Activated T-cell treated with anti-CD3 and anti-CD28 coated beads, Interleukin-2, amount 50 U/mL, for 4 hours (primary cell): ENCODE data around the gene ACADSB. TPM values are rescaled to one million over a fixed set of nuclear protein-coding genes. Genes with fewer than 3 reads are reported as not detected.
A peak's percentile ranks its signal among the peaks of the same experiment; 100 is the strongest.

Experiments used
- ATAC-seq, 2 donors: fragments of 200-7000 bp; cut with Tn5 transposase; one replicate each; pipeline ENCODE4 v1.10.0; 2021
- DNase-seq: peaks from one replicate; pipeline ENCODE4 v3.0.0-alpha.2; 2020
- H3K27me3 Mint-ChIP-seq: one replicate; pipeline ENCODE4 v1.8.0; 2021; ENCODE audit warnings: low read depth, mixed read lengths
- H3K36me3 Mint-ChIP-seq: one replicate; pipeline ENCODE4 v1.8.0; 2022; ENCODE audit warnings: mixed read lengths; ENCODE audit not compliant: insufficient read depth
- H3K4me1 Mint-ChIP-seq: one replicate; pipeline ENCODE4 v1.8.0; 2021; ENCODE audit warnings: low read depth, mixed read lengths
- H3K4me3 Mint-ChIP-seq: one replicate; pipeline ENCODE4 v1.8.0; 2021; ENCODE audit warnings: mild to moderate bottlenecking, moderate library complexity, mixed read lengths
- H3K9me3 Mint-ChIP-seq: one replicate; pipeline ENCODE4 v1.8.0; 2021; ENCODE audit warnings: mixed read lengths
- total RNA-seq, 3 donors: library from RNA; stranded (reverse); gene quantifications; one replicate each; pipeline ENCODE4 v1.2.1, GENCODE V29; 2021

Gene ACADSB
- total RNA-seq, 3 donors from 2014 or later: 21.8 to 25.9 (median 22.9) TPM

DNA sequence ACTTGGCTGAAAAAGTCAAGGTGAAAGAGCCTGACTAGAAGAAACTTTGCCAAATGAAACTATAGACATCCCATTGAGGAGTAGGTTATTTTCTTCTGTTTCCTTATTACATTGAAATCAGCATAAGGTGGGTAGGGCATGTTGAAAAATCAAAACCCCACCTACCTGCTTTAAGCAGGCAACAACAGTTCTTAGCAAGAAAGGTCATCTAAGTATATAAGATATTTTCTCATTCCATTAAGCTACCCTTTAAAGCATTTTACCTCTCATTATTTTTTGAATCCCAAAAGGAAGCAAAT lies 30.8 kb downstream of the ACADSB start:
- H3K4me3 Mint-ChIP-seq: no peak overlapping the region
- no peaks in the 10 kb centered on the region for H3K9me3 Mint-ChIP-seq
- ATAC-seq (no peak), DNase-seq (no peak)
- peaks cover 21% of the 10 kb centered on the region for H3K36me3 Mint-ChIP-seq
- no peaks in the 10 kb centered on the region for H3K27me3 Mint-ChIP-seq
- H3K4me1 Mint-ChIP-seq: peaks cover 3% of the 10 kb centered on the region

DNA sequence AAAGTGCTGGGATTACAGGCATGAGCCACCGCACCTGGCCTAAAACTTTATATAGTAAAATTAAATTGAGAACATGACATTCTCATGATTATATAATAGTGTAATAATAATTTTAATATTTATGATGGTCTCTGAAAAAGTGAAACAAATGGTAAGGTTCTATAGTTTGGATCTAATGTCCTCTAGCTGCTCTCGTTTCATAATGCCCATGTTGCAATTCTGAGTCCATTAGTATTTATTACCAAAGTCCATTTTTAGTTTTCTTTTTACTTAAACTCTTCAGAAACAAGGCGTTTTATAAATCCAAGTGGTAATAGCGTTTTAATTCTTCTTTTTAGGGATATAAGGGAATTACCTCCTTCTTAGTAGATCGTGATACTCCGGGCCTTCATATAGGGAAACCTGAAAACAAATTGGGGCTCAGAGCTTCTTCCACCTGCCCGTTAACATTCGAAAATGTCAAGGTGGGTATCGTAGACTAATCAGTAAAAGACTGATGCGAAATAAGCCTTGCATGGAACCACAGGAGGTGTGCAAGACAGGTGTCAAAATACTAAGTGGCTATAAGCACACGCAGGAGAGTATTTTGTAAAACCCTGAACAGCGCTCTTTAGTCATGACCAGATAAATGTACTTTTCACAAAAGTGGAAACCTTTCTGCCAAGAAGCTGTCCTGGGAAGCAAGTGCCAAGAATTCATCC lies 34.1 kb downstream of the ACADSB start:
- Mint-ChIP-seq H3K4me1 (peaks cover 3% of the 10 kb centered on the region), H3K9me3 (no peaks in the 10 kb centered on the region), H3K36me3 (peaks cover 18% of the 10 kb centered on the region), H3K27me3 (no peaks in the 10 kb centered on the region), H3K4me3 (no peak overlapping the region)
- DNase-seq: no peak
- no peak for ATAC-seq

DNA sequence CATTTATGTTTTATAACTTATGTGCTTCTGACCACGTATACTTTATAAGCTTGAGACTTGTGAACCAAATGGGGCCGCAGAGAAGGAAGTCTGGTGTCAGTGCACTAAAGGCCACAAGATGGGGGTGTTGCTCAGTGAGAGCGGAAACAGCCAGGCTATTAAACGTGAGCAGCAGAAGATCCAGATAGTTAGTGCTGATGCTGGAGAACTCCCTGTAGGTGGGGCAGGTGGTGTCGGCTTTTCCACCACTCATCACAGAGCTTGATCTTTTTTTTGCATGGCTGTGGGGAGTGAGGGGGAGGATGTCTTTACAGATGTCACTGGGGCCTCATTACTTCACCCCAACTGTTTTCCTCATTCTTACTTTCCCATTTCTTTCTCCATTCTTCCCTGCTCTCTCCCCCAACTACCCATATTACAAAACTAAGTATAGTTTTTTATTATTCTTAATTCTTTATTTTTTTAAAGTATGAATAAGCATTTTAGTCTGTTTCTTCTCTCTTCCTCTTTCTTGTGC lies 34.7 kb downstream of the ACADSB start:
- peak in 1 of 2 donors; percentile 54 for ATAC-seq
- no peak overlapping the region for H3K4me3 Mint-ChIP-seq
- DNase-seq: peak; percentile 24

DNA sequence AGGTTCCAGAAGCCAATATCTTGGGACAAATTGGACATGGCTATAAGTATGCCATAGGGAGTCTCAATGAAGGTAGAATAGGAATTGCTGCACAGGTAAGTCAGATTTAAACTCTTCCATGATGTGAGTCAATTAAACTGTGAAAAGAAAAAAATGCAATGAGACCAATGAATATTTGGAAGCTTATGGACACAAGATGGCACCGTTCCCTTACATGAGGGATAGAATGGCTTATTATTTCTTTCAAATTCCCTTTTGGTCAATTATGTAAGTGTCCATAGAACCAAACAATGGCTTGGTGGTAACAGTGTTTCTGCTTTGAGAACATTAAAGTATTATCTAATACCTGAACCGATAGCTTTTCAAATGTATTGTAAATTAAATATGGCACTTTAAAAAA lies 35.6 kb downstream of the ACADSB start:
- peaks cover under 1% of the 10 kb centered on the region for H3K4me1 Mint-ChIP-seq
- no peaks in the 10 kb centered on the region for H3K27me3 Mint-ChIP-seq
- no peak for DNase-seq
- ATAC-seq: no peak
- H3K36me3 Mint-ChIP-seq: peaks cover 25% of the 10 kb centered on the region
- no peak overlapping the region for H3K4me3 Mint-ChIP-seq
- H3K9me3 Mint-ChIP-seq: no peaks in the 10 kb centered on the region

More for the DNA sequence above, 34.7 kb downstream of the ACADSB start:
- H3K27me3 Mint-ChIP-seq: no peaks in the 10 kb centered on the region
- peaks cover 3% of the 10 kb centered on the region for H3K4me1 Mint-ChIP-seq
- peaks cover 24% of the 10 kb centered on the region for H3K36me3 Mint-ChIP-seq
- H3K9me3 Mint-ChIP-seq: no peaks in the 10 kb centered on the region

DNA sequence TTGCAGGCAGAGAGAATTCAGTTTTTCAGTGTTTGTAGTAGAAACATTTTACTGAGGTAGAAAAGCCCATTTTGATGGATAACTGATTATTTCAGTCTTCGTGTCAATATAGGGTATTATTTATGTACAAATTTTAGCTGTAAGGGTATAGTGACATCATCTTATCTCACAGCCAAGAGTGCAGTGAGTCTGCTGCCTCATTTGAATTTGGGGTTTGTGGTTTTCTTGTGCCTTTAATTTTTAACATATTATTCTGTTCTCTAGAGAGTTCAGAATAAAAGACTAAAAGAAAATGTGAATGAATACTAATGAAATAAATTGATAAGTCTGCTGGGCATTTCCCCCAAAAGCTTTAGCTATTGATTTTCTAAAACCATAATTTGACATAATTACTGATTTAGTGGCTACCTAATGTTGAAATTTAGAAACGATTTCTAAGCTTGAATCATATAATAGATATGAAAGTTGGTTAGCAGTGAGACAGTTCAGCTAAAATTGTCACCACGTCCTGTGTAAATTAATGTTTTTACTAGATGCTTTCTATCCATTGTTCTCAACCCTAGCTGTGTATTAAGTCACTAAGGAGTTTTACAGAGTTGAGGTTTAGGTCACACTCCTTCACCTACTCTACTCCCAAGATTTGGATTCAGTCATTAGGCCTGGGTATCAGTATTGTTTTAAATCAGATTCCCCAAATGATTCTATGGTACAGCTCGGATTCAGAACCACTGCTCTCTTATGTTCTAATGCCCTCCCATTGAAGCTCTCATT lies 37.3 kb downstream of the ACADSB start:
- H3K4me1 Mint-ChIP-seq: no peaks in the 10 kb centered on the region
- DNase-seq (no peak), ATAC-seq (no peak)
- H3K4me3 Mint-ChIP-seq: no peak overlapping the region
- no peaks in the 10 kb centered on the region for H3K9me3 Mint-ChIP-seq
- no peaks in the 10 kb centered on the region for H3K27me3 Mint-ChIP-seq
- H3K36me3 Mint-ChIP-seq: peaks cover 32% of the 10 kb centered on the region

DNA sequence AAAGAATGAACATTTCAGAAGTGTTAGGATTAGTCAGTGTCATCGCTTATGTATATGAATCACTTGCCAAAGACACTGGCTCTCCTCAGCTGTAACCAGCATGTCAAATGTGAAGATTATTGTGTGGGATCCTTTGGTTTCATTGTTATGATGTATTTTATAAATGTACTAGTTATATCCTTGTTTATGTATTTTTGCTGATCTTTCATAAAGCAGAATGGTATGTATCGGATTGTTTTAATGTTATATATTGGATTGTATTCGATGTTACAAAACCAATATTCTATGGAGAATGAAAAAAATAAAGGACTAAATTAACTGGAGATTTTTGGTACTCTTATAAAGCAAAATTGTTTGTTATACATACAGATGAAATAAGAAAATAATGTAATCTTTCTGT lies 49.2 kb downstream of the ACADSB start:
- DNase-seq (no peak), ATAC-seq (no peak)
- Mint-ChIP-seq H3K36me3 (peaks cover 23% of the 10 kb centered on the region), H3K4me1 (no peaks in the 10 kb centered on the region), H3K4me3 (no peak overlapping the region), H3K27me3 (peaks cover 1% of the 10 kb centered on the region), H3K9me3 (no peaks in the 10 kb centered on the region)

DNA sequence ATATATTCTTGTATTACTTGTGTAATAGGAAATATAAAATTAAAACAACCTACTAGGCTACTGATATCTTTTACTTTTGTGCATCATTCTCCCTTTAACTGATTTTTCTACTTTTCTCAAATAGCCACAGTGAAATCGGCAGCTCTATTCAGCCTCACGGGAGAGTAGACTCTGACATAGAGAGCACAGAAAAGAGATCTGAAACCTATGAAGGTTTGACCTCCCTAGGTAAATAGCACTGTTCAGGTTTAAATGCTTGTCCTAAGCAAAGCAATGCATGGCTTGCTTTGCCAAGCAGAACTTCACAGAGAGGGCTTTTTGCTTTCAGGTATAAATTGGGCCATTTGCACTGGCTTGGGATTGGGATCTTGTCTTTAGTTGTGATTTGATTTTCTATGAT lies 53.1 kb downstream of the ACADSB start:
- Mint-ChIP-seq H3K4me1 (no peaks in the 10 kb centered on the region), H3K27me3 (peaks cover 8% of the 10 kb centered on the region), H3K9me3 (no peaks in the 10 kb centered on the region), H3K36me3 (no peaks in the 10 kb centered on the region), H3K4me3 (no peak overlapping the region)
- ATAC-seq: no peak
- DNase-seq: no peak

DNA sequence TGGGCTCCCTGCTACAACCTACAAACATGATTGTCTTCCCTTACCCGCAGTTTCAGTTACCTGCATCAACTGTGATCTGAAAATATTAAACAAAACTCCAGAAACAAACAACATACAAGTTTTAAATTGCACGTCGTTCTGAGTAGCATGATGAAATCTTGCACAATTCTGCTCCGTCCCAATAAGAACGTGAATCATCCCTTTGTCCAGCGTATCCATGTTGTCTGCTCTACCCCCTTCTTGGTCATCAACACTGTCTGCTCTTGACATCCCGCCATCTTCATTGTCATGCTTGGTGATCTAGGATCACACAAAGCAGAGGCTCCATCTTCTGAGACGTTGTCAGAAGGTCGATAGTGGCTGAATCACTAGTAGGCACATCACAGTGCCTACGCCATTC lies 53.9 kb downstream of the ACADSB start:
- Mint-ChIP-seq H3K4me3 (no peak overlapping the region), H3K27me3 (peaks cover 8% of the 10 kb centered on the region), H3K4me1 (no peaks in the 10 kb centered on the region), H3K9me3 (no peaks in the 10 kb centered on the region), H3K36me3 (no peaks in the 10 kb centered on the region)
- no peak for DNase-seq
- ATAC-seq: no peak

DNA sequence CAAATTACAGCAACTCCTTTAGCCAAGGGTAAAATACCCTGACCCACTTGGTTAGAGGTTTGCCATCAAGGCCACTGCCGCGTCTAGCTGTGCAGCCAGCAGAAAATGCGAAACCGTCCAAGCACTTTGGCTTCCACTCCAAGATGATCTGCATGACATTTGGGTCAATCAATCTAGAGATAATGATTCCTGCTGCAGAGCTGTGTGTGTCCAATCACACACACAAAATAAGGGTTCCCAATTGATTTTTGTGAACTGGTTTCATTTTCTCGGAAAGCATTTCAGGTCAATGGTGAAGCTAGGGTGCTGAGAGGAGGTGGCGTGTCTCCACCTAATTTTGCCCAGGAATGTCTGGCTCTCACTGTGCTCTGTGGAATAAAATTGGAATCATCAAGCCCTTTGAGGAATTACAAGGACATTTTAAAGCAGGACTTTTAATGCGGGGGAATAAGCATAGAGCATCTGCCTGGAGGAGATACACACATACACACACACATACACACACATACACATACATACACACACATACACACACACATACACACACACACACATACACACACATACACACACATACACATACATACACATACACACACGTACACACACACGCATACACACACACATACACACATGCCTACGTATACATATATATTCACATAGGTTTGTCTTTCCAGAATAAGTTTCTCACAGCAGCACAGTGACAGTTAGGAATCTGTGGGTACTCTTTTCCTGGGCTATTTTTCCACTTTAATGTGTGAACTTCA lies 59.5 kb downstream of the ACADSB start:
- Mint-ChIP-seq H3K9me3 (no peaks in the 10 kb centered on the region), H3K4me1 (no peaks in the 10 kb centered on the region), H3K4me3 (no peak overlapping the region), H3K36me3 (no peaks in the 10 kb centered on the region), H3K27me3 (peaks cover 14% of the 10 kb centered on the region)
- ATAC-seq: no peak
- DNase-seq: no peak

DNA sequence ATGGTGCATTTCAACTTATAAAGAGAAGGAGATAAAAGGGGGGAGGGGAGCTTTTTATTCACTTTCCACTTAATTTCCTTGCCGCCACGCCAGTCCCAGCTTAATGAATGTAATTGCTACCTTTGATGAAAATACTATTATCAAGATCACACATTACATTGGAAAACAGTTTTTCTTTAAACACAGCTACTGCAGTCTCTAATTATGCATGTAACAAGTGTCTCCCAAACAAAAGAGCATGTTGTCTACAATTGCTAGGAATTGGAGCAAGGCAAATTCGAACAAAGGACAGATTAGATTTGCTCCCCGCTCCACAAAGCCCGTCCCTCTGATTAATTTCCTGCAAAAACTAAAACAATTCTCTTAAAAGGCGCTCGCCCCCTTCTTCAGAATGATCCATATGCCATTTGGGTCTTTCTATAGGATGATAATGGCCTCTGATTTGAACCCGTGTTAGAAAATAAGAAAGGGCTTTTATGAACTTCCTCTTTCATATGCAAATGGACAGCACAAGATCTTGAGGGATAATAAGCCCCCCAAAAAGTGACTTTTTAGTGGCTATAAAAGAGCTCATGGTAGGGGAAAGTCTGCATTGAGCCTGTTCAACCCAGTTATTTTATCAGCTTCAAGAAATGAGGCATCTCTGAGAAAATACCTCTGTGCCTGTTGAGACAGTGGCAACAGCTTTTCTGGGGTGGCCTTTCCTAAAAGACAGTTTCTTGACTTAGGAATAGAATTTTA lies 60.6 kb downstream of the ACADSB start:
- DNase-seq (no peak), ATAC-seq (no peak)
- Mint-ChIP-seq H3K27me3 (peaks cover 17% of the 10 kb centered on the region), H3K36me3 (no peaks in the 10 kb centered on the region), H3K4me3 (no peak overlapping the region), H3K9me3 (no peaks in the 10 kb centered on the region), H3K4me1 (no peaks in the 10 kb centered on the region)

DNA sequence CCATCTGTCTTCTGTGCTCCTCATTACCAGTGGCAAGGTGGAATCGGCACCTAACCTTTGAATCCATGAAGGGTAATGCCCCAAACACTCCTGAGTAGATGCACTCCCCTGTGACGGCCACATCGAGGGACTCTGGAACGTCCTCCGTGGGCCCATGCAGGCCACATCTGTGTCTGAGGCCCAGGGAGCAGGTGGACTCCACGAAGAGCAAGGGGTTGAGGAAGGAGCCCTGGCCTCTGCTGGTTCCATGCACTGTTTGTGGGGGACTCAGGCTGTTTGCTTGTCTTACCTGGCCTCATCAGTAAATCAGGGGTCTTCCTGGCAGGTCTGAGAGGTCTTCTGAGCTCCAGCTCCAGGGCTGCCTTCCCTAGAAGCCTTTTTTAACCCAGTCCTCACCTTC lies 64.4 kb downstream of the ACADSB start:
- no peaks in the 10 kb centered on the region for H3K9me3 Mint-ChIP-seq
- no peaks in the 10 kb centered on the region for H3K36me3 Mint-ChIP-seq
- no peaks in the 10 kb centered on the region for H3K4me1 Mint-ChIP-seq
- no peak overlapping the region for H3K4me3 Mint-ChIP-seq
- no peak for DNase-seq
- no peak for ATAC-seq
- peaks cover 15% of the 10 kb centered on the region for H3K27me3 Mint-ChIP-seq

DNA sequence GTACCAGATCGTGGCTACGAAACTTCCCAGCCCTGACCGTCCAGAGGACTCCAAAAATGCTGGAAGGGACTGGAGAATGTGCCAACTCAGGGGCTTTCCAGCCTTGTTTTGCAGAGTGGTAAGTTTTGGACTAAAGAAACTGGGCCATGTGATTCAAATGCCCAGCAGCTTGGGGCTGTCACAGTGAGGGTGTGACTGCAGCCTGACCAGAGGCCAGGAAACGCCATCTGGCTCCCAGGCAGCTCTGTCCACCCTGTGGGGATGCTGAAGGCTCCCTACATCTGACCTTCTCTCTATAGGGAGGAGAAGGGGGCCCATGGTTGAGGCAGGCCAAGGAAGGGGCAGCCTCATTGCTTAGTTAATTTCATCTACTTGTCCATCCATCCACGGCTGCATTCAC lies 65.4 kb downstream of the ACADSB start:
- ATAC-seq (no peak), DNase-seq (no peak)
- peaks cover 11% of the 10 kb centered on the region for H3K27me3 Mint-ChIP-seq
- no peaks in the 10 kb centered on the region for H3K4me1 Mint-ChIP-seq
- H3K4me3 Mint-ChIP-seq: no peak overlapping the region
- no peaks in the 10 kb centered on the region for H3K9me3 Mint-ChIP-seq
- H3K36me3 Mint-ChIP-seq: no peaks in the 10 kb centered on the region

DNA sequence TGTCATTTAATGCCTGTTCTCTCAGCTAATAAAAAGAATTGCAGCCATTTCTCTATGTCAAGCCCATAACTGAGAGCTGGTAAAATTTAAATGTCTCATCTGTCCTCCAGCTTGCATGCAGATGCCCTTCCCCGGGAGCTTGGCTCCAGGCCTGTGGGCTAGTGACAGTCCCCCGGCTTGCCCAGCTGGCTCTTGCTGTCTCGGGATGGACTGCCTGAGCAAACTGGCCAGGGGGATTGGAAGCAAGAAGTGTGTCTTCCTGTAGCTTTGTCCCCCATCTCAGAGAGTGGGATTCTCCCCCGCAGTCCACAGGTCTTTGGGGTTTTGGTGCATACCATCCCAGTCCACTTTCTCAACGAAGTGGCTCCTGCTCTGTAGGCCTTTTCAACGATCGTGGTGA lies 73.1 kb downstream of the ACADSB start:
- DNase-seq: no peak
- Mint-ChIP-seq H3K4me3 (no peak overlapping the region), H3K36me3 (no peaks in the 10 kb centered on the region), H3K9me3 (no peaks in the 10 kb centered on the region), H3K27me3 (peaks cover 23% of the 10 kb centered on the region), H3K4me1 (no peaks in the 10 kb centered on the region)
- no peak for ATAC-seq

DNA sequence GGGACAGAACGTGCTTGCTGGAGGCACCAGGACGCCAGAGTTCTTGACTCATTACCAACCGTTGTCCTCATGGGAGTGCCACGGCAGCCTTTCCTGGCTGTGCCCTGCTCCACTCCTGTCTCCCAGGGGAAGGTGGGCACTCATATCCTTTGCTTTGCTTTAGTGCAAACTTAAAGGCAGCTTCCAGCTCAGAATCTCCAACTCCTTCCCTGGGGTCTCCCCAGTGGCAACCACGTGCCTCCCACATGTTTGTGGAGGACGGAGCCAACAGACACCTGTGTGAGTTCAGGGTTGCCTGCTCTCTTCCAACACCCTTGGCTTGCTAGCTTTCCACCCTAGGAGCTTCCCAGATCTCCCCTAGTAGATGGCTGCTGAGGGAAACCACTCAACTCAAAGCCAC lies 75.0 kb downstream of the ACADSB start:
- ATAC-seq (no peak), DNase-seq (no peak)
- Mint-ChIP-seq H3K27me3 (peaks cover 16% of the 10 kb centered on the region), H3K4me3 (no peak overlapping the region), H3K9me3 (no peaks in the 10 kb centered on the region), H3K4me1 (no peaks in the 10 kb centered on the region), H3K36me3 (no peaks in the 10 kb centered on the region)
